GM12878 (cell line): ENCODE data around the gene ARL5B.

Source experiments
- CTCF ChIP-seq, 3 experiments: IDR thresholded peaks in 2 of 3; conservative IDR thresholded peaks in 1 of 3; 2 replicates each; pipeline ENCODE4 v1.5.1; 2011; ENCODE audit warnings: low read depth in 3 of 3, low read length in 3 of 3, mild to moderate bottlenecking in 3 of 3, control low read depth in 2 of 3, moderate library complexity in 2 of 3, inconsistent platforms in 1 of 3, mixed read lengths in 1 of 3; ENCODE audit not compliant: control insufficient read depth in 2 of 3, insufficient read depth in 1 of 3; ENCODE audit errors: extremely low read depth in 1 of 3
- ELK1 ChIP-seq: IDR thresholded peaks from 2 replicates; pipeline ENCODE4 v1.6.1; 2012; ENCODE audit warnings: low read depth, low read length, improper control_type of control experiment
- HDAC2 ChIP-seq: fragments of 200-600 bp; sonication (generic); IDR thresholded peaks from 2 replicates; pipeline ENCODE4 v1.6.1; 2017
- KDM1A ChIP-seq: fragments of 200-600 bp; sonication (generic); IDR thresholded peaks from 2 replicates; pipeline ENCODE4 v1.6.1; 2016; ENCODE audit warnings: borderline replicate concordance
- MTA3 ChIP-seq: IDR thresholded peaks from 2 replicates; pipeline ENCODE4 v1.6.1; 2012; ENCODE audit warnings: low read length, inconsistent platforms, borderline replicate concordance
- TAF1 ChIP-seq: IDR thresholded peaks from 2 replicates; pipeline ENCODE4 v1.6.1; 2011; ENCODE audit warnings: mild to moderate bottlenecking, low read depth, low read length, borderline replicate concordance

GRCh38 chr10:18687195-18687594, 28.0 kb downstream of the ARL5B start:
- TF ChIP-seq HDAC2 (no peak), ELK1 (no peak), CTCF (IDR thresholded peaks at IDR 0.05 in 2 of 3, conservative IDR thresholded peaks at IDR 0.05 in 1 of 3; ENCODE audit: control insufficient read depth in 2 of 3, extremely low read depth in 1 of 3, insufficient read depth in 1 of 3, low read depth in 3 of 3, low read length in 3 of 3) (no peak), TAF1 (no peak), KDM1A (no peak), MTA3 (no peak)
